GM23248 (cell line): ENCODE data around the gene ADGRL3.

Experiments used
- EZH2 ChIP-seq: fragments of 200-600 bp; sonication (generic); IDR thresholded peaks from 2 replicates; pipeline ENCODE4 v1.6.1; 2018; ENCODE audit warnings: antibody characterized with exemption, mild to moderate bottlenecking; ENCODE audit not compliant: insufficient read depth, poor library complexity, severe bottlenecking
- EZH2phosphoT487 ChIP-seq: fragments of 200-600 bp; sonication (generic); IDR thresholded peaks from 2 replicates; pipeline ENCODE4 v1.6.1; 2018; ENCODE audit warnings: antibody characterized with exemption, moderate library complexity, mild to moderate bottlenecking, low read depth; ENCODE audit not compliant: insufficient read depth

- no peak for TF ChIP-seq EZH2
- no peak for TF ChIP-seq EZH2phosphoT487
These were observed 390.8 kb downstream of the ADGRL3 start for GRCh38 chr4:61590881-61591280.
